HK-2 (cell line): Measurements from ENCODE around the gene YWHAG.
A peak's percentile ranks its signal among the peaks of the same experiment; 100 is the strongest.
"Not testable (repeated sequence)": the region's sequence is repeated elsewhere in the genome, so short reads cannot be mapped to it uniquely, and the experiment has no call there.

Experiments
- DNase-seq: peaks from one replicate; pipeline ENCODE4 v3.0.0-alpha.2; 2018; ENCODE audit not compliant: unreplicated experiment

The YWHAG gene

DNA sequence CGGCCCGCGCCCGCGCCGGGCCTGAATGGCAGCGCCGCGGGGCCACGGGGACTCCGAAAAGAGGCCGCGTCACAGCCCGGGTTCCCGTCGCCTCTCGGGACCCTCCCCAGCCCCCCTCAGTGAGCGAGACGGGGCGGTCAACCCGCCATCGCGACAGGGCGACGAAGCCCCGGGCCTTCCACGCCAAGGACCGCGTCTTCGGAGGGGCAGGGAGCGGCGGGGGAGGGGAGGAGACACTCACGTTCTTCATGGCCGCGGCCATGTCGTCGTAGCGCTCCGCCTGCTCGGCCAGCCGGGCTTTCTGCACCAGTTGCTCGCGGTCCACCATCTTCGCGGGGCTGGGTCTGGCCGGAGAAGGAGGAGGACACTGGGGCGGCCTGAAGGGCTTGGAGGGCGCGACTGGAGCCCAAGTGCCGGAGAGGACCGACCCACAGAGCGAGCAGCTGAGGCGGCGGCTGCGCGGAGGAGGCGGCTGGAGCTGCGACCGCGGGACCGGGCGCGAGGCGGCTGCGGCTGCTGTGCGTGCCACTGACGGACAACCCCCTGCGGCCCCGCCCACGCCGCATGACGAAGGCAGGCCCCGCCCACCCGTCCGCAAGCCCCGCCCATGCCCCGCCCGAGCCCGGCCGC, at the start of gene YWHAG:
TSS of gene YWHAG (minus strand) at position 511 of the 630 bp plus-strand sequence. CDS start at position 328, 183 bp downstream.
- DNase-seq = peak; percentile 94

DNA sequence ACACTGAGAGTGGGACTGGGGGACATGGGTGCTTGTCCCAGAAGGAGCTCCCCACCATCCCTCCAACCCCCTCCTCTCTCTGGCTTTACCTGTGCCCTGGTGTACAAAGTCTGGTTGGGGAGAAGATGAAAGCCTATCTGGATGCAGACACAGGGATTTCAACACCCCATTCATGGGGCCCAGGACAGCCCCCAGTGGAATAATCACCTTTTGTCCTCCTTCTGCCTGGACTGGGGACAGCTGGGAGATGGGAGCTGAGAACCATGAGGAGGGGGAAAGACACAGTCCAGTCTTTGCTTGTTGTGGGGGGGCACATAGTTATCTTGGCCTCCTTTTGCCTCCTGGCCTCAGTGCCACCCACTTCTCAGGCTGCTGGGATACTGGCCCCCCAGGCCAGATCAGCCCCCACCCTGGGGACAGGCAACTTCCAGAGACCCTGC, 49.4 kb upstream of the YWHAG start:
- no peak for DNase-seq

DNA sequence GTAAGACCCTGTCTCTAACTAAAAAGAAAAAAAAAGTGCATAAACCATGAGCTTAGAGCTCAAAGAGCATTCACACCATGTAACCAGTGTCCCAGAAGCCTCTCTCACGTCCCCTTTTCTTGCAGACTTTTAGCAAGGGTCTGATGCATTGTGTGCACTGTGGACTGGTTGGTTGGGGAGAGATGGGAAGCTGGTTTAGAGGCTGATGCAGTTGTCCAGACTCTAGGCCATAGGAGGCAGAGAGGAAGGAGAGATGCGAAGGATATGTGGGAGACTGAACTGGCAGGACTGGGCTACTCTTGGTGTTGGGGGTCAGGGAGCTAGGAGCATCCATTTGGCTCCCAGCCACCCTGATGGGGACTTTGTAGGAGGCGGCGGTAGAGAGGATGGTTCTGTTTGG, 48.9 kb upstream of the YWHAG start:
- no peak for DNase-seq

DNA sequence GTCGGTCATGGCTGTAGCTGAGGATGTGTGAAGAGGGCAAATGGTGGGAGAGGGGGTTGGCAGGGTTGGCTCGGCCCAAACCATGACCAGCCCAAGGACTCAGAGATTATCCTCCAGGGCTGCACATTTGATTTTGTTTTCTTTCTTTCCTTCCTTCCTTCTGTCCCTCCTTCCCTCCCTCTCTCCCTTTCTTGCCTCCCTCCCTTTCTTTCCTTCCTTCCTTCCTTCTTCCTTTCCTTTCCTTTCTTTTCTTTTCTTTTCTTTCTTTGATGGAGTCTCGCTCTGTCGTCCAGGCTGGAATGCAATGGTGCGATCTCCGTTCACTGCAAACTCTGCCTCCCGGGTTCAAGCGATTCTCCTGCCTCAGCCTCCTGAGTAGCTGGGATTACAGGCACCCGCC, 46.9 kb upstream of the YWHAG start:
- no peak for DNase-seq

DNA sequence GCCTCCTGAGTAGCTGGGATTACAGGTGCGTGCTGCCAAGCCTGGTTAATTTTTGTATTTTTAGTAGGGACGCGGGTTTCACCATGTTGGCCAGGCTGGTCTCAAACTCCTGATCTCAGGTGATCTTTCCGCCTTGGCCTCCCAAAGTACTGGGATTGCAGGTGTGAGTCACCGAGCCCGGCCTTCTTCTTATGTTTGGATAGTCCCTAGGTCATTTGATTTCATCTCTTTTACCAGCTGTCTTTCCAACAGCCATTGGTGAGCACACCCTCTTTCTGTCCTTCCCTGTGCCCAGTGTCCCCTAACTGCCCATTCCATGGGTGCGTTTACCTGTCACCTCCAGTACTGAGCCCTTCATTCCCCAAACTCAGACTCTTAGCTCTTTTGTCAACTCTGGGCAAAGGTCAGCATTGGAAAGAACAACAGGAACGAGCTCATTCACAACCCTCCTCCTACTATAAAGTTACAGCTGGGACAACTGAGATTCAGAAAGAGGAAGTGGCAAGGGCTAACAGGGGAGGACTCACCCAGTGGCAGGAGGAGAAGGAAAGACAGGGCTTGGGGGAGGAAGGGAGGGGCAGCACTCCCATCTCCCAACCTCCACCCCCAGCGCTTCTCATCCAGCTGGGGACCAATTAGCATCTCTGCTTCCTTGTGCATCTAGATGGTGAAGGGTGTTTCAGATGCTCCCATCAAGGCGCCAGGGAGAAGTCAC, 45.1 kb upstream of the YWHAG start:
- DNase-seq = no peak

DNA sequence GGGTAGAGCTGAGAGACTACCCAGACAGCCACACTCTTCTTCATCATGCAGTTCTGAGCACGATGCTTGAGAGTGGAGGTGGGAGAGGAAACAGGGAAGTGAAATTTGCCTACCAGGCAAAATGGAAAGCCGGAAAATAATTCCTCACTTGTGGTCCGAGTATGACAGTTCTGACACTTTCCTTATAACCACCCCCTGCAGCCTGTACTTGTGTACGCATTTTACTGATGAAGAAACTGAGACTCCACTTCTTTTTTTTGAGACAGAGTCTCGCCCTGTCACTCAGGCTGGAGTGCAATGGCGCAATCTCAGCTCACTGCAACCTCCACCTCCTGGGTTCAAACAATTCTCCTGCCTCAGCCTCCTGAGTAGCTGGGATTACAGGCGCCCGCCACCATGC, 44.3 kb upstream of the YWHAG start:
- DNase-seq = not testable (repeated sequence)

DNA sequence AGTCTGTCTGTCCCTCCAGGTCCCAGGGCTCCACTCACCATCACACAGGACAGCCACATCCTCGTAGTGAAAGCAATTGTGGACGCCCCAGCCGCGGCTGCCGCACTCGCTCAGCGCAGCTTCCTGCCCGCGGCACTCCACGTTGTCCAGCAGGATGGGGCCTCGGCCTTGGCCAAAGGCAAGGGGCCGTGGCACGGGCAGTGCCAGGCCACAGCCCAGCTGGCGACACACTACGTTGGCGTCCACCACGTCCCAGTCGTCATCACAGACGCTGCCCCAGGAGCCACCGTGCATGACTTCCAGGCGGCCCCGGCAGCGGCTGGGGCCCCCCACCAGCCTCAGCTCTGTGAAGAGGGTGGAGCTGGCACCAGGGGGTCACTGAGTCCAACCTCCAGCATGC, 41.5 kb upstream of the YWHAG start:
- DNase-seq = no peak

DNA sequence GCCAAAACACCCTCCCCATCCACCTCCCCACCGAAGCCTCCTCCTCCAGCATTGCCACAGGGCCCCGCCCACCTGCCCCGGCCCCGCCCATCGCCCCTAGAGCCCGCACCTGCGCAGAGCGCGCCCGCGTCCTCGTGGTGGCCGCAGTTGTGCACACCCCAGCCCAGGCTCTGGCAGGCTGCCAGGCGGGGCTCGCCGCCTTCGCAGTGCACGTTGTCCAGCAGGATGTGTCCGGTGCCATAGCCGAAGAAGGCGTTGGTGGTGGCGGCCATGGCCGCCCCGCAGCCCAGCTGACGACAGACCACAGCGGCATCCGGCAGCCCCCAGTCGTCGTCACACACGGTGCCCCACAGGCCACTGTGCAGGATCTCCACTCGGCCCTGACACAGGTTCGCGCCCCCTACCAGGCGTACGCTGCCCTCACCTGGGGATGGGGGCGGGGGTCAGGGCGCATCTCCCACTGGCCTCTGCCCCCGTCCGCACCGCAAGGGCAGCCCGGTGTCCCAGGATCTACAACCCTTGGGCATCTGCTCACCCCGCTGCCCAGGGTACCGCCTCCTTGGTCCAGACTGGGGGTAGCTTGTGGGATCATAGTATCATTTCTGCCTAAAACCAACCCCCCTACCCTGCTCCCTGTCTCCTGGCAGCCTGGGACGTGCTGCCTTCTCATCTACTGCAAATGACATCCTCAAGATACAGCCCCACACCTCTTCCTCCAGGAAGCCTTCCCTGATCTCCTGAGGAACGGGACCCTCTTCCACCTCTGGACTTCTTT, 38.8 kb upstream of the YWHAG start:
- DNase-seq = peak; percentile 98

DNA sequence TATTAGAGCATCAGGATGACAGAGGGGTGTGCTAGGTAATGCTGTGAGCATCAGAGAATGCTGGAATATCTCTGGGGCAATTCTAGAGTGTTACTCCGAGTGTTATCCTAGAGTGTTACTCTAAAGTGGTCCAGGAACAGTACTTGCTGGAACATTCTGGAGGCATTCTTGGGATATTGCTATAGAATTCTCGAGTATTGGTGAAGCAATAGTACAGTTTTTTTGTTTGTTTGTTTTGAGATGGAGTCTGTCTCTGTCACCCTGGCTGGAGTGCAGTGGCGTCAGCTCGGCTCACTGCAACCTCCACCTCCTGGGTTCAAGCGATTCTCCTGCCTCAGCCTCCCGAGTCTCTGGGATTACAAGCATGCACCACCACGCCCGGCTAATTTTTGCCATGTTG, 38.1 kb upstream of the YWHAG start:
- no peak for DNase-seq

DNA sequence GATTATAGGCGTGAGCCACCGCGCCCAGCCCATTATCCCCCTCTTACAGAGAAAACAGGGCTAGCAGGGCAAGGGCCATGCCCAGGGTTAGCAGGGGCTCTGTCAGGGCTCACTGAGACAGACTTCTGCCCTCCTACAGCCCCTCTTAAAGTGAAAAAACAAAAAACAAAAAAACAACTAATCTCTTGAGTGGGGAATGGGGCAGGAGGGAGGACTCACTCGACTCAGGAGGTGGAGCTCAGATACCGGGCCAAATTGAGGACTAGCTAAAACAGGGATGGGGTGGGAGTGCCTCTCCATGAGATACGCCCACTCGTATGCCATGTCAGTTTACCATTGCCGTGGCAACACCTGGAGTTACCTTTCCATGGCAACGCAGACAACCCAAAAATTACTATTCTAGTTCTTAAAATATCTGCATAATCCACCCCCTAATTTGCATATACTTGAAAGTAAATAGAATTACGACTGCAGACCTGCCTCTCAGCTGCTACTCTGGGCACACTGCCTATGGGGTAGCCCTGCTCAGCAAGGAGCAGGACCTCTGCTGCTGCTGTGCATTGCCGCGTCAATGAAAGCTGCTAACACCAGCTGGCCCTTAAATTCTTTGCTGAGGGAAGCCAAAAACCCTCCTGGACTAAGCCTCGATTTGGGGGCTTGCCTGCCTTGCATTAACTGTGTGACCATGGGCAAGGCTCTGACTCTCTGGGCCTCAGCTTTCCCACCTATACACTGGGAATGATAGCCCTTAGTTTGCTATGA, 37.4 kb upstream of the YWHAG start:
- DNase-seq = no peak

DNA sequence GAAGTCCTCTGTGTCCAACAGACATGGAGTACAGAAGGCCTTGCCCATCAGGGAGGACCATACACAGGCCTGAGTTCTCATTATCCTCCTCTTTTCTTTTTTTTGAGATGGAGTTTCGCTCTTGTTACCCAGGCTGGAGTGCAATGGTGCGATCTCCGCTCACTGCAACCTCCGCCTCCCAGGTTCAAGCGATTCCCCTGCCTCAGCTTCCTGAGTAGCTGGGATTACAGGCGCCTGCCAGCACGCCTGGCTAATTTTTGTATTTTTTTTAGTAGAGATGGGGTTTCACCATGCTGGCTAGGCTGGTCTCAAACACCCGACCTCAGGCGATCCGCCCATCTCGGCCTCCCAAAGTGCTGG, 36.8 kb upstream of the YWHAG start:
- not testable (repeated sequence) for DNase-seq

DNA sequence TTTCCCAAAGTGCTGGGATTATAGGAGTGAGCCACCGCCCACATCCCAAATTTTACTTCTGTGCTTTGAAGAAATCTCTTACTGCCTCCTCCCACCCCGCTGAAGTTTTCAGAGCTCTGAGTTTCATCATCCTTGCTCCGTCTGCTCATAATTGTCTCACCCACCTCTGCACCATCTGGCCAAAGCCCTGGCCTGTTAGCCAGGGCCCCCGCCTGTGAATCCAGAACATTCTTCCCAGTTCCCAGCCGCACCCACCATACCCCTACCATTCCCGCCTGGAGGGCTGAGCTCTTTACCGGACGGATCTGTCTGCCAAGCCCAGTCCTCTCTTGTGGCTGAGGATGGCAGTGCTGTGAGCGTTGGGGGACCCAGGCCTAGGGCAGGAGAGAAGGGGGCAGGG, 36.2 kb upstream of the YWHAG start:
- DNase-seq = no peak

DNA sequence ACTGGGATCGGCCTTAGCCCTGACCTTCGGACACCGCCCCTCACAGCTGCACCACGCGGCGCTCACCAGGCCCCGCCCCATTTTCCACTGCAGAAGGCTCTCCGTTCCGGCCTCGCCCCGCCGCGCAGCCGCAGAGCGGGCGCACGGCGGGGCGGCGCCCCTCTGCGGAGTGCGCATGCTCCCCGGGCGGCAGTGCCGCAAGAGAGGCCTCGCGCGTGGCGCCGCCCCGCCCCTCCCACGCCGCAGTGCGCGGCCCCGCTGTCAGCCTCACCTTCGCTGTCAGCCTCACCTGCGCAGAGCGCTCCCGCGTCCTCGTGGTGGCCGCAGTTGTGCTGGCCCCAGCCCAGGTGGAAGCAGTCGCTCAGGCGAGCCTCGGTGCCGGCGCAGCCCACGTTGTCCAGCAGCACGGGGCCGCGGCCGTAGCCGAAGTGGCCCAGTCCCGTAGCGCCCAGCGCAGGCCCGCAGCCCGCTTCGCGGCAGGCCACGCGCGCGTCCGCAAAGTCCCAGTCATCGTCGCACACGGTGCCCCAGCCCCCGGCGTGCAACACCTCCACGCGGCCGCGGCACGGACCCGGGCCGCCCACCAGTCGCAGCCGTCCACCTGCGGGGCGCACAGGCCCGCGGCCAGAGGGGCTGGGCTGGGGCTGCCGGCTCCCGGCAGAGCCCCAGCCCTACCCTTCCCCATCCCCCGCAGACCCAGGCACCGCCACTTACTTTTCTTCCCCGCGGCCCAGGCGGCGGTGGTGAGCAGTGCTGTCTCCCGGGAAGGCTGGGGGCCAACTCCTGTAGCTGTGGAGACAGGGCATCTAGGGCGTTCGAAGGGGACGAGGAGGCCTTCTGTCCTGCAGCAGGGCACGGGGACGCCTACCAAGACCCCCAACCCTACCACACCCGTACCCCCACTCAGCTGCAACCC, 34.6 kb upstream of the YWHAG start:
- peak; percentile 94 for DNase-seq

DNA sequence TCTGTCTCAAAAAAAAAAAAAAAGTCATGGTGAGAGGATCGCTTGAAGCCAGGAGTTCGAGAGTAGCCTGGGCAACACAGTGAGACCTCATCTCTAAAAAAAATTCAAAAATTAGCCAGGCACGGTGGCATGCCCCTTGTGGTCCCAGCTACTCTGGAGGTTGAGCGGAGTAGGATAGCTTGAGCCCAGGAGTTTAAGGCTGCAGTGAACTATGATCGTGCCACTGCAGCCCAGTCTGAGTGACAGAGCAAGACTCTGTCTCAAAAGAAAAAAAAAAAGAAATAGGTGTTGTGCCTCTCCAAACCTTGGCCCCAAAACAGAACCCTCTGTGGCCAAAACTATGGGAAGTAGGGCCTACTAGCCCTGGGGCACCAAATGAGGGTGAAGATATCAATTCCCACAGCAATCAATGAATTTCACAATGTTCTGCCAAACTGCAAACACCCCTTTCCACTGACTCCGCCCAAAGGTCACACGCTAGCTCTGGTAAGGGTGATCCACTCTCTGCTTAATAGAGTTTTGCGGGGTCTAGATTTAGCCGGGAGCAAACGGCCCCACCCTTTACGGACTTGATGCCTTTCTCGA, 33.8 kb upstream of the YWHAG start:
- no peak for DNase-seq

DNA sequence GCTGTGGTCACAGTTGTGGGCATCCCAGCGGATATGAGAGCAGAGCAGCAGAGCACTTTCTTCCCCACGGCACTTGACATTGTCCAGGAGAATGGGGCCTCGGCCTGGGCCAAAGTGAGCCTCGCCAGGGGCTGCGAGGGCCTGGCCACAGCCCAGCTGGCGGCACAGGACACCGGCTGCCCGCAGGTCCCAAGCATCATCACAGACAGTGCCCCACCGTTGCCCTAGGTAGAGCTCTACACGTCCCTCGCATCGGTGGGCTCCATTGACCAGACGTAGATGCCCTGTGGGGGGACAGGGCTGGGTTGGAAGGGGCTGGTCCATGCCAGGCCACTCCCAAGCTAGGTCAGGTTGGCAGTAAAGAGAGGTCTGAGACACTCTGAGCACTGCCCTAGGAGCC, 31.3 kb upstream of the YWHAG start:
- no peak for DNase-seq

DNA sequence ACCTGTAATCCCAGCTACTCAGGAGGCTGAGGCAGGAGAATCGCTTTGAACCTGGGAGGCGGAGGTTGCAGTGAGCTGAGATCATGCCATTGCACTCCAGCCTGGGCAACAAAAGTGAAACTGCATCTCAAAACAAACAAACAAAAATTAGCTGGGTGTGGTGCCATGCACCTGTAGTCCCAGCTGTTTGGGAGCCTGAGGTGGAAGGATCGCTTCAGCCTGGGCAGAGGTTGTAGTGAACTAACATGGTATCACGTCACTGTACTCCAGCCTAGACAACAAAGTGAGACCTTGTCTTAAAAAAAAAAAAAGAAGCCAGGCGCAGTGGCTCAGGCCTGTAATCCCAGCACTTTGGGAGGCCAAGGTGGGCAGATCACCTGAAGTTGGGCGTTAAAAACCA, 29.0 kb upstream of the YWHAG start:
- DNase-seq = not testable (repeated sequence)

DNA sequence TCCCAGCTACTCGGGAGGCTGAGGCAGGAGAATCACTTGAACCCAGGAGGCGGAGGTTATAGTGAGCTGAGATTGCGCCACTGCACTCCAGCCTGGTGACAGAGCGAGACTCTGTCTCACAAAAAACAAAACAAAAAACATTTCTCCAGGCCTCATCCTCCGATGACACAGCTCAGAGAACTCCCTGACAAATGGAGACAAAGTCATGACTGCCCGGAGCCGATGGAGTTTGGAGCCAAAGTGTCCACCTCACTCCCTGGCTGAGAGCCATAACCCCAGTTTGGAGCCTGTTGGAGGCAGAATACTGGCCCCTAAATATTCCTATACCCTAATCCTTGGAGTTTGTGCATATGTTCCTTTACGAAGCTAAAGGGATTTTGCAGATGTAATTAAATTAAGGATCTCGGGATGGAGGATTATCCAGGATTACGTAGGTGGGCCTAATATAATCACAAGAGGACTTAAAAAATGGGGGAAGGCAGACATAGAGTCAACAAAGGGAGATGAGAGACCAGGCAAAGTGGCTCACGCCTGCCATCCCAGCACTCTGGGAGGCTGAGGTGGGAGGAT, 28.0 kb upstream of the YWHAG start:
- no peak for DNase-seq

DNA sequence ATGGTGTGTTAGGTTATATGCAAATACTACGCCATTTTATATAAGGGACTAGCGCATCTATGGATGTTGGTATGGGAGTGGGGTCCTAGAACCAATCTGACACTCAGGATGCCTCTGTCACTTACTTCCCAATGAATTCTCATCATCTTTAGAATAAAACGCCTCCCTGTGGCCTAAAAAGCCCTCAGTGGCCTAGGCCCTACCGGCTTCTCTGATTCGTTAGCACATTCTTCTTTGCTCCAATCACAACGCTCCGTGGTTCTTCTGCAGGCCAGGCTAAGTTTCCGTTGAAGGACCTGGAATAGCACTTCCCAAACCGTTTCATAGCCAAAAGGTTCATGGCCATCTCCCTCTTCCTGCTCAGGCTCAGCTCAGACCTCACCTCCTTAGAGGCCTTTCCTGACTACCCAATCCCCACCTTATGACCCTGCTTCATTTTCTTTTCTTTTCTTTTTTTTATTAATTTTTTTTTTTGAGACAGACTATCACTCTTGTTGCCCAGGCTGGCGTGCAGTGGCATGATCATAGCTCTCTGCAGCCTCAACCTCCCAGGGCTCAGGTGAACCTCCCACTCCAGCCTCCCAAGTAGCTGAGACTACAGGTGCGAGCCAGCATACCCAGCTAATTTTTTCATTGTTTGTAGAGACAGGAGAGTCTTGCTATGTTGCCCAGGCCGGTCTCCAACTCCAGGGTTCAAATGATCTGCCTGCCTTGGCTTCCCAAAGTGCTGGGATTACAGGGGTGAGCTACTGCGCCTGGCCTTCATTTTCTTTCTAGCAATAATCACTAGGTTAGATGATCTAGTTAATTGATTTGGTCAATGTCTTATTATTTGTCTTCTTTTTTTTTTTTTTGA, 24.5 kb upstream of the YWHAG start:
- DNase-seq = no peak

DNA sequence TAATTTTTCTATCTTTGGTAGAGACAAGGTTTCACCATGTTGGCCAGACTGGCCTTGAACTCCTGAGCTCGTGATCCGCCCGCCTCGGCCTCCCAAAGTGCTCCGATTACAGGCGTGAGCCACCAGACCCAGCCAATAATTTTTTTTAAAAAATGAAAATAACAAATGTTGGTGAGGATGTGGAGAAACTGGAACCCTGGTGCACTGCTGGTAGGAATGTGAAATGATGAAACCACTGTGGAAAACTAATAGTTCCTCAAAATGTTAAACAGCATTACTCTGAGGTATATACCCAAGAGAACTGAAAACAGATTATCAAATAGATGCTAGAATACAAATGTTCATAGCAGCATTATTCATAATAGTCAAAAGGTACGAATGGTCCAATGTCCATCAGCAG, 23.0 kb upstream of the YWHAG start:
- no peak for DNase-seq

DNA sequence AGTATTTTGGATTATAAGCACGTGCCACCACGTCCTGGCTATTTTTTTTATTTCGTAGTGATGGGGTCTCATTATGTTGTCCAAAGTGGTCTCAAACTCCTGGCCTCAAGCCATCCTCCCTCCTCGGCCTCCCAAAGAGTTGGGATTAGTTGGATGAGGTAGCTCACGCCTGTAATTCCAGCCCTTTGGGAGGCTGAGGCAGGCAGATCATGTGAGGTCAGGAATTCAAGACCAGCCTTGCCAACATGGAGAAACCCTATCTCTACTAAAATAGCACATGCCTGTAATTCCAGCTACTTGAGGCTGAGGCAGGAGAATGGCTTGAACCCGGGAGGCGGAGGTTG, 21.8 kb upstream of the YWHAG start:
- DNase-seq = no peak
